Memory B cell (primary cell): ENCODE data around the gene AUTS2.

Experiments
- ATAC-seq: fragments of 150-1000 bp; cut with Tn5 transposase; 2 replicates; pipeline ENCODE4 v1.10.0; 2021; ENCODE audit warnings: low read depth, mild to moderate bottlenecking, moderate library complexity
- DNase-seq, 2 donors: peaks; one replicate each; pipeline ENCODE4 v3.0.0; 2022; ENCODE audit warnings: low spot score in 2 of 2
- H3K27ac Mint-ChIP-seq: one replicate; pipeline ENCODE4 v1.8.0; 2022; ENCODE audit warnings: mild to moderate bottlenecking, moderate library complexity, mixed read lengths
- H3K27me3 Mint-ChIP-seq: one replicate; pipeline ENCODE4 v1.8.0; 2022; ENCODE audit warnings: mixed read lengths
- H3K36me3 Mint-ChIP-seq: one replicate; pipeline ENCODE4 v1.8.0; 2022; ENCODE audit warnings: mild to moderate bottlenecking, mixed read lengths
- H3K4me1 Mint-ChIP-seq: one replicate; pipeline ENCODE4 v1.8.0; 2022; ENCODE audit warnings: mixed read lengths
- H3K4me3 Mint-ChIP-seq: one replicate; pipeline ENCODE4 v1.8.0; 2022; ENCODE audit warnings: mild to moderate bottlenecking, moderate library complexity, mixed read lengths
- H3K9me3 Mint-ChIP-seq: one replicate; pipeline ENCODE4 v1.8.0; 2022; ENCODE audit warnings: mixed read lengths

AUTS2 gene

GRCh38 chr7:70777251-70777650 lies 1179.0 kb downstream of the AUTS2 start:
- ATAC-seq, result no peak
- Mint-ChIP-seq H3K4me1 (peaks cover 7% of the 10 kb centered on the region), H3K27ac (no peak overlapping the region), H3K4me3 (no peak overlapping the region), H3K36me3 (peaks cover 27% of the 10 kb centered on the region), H3K27me3 (no peaks in the 10 kb centered on the region), H3K9me3 (no peaks in the 10 kb centered on the region)
- DNase-seq, result no peak

GRCh38 chr7:70778585-70778984 lies 1180.3 kb downstream of the AUTS2 start:
- Mint-ChIP-seq H3K36me3 (peaks cover 25% of the 10 kb centered on the region), H3K27me3 (no peaks in the 10 kb centered on the region), H3K4me1 (peaks cover 7% of the 10 kb centered on the region), H3K27ac (no peak overlapping the region), H3K9me3 (no peaks in the 10 kb centered on the region), H3K4me3 (no peak overlapping the region)
- DNase-seq, result no peak
- no peak for ATAC-seq

GRCh38 chr7:70779321-70779720 lies 1181.0 kb downstream of the AUTS2 start:
- Mint-ChIP-seq H3K9me3 (no peaks in the 10 kb centered on the region), H3K27ac (no peak overlapping the region), H3K36me3 (peaks cover 25% of the 10 kb centered on the region), H3K4me1 (peaks cover 7% of the 10 kb centered on the region), H3K4me3 (peak overlapping the region; percentile 71), H3K27me3 (no peaks in the 10 kb centered on the region)
- no peak for DNase-seq
- ATAC-seq, result peak; percentile 57

- Mint-ChIP-seq H3K36me3 (peaks cover 34% of the 10 kb centered on the region), H3K27ac (no peak overlapping the region), H3K9me3 (no peaks in the 10 kb centered on the region), H3K4me1 (peaks cover 5% of the 10 kb centered on the region), H3K27me3 (no peaks in the 10 kb centered on the region), H3K4me3 (no peak overlapping the region)
- ATAC-seq (no peak), DNase-seq (no peak)
These were observed 1183.6 kb downstream of the AUTS2 start for GRCh38 chr7:70781922-70782311.

- Mint-ChIP-seq H3K27ac (no peak overlapping the region), H3K4me3 (no peak overlapping the region), H3K36me3 (peaks cover 34% of the 10 kb centered on the region), H3K9me3 (no peaks in the 10 kb centered on the region), H3K27me3 (no peaks in the 10 kb centered on the region), H3K4me1 (peaks cover 5% of the 10 kb centered on the region)
- no peak for ATAC-seq
- no peak for DNase-seq
These were observed 1184.5 kb downstream of the AUTS2 start for GRCh38 chr7:70782796-70783195.

GRCh38 chr7:70785427-70785826 lies 1187.2 kb downstream of the AUTS2 start:
- H3K9me3 Mint-ChIP-seq, result no peaks in the 10 kb centered on the region
- DNase-seq (no peak), ATAC-seq (no peak)
- H3K27ac Mint-ChIP-seq, result no peak overlapping the region
- no peak overlapping the region for H3K4me3 Mint-ChIP-seq
- H3K27me3 Mint-ChIP-seq, result no peaks in the 10 kb centered on the region
- H3K36me3 Mint-ChIP-seq, result peaks cover 37% of the 10 kb centered on the region
- H3K4me1 Mint-ChIP-seq, result no peaks in the 10 kb centered on the region

- H3K4me1 Mint-ChIP-seq, result no peaks in the 10 kb centered on the region
- no peaks in the 10 kb centered on the region for H3K9me3 Mint-ChIP-seq
- H3K36me3 Mint-ChIP-seq, result peaks cover 40% of the 10 kb centered on the region
- ATAC-seq (no peak), DNase-seq (no peak)
- no peaks in the 10 kb centered on the region for H3K27me3 Mint-ChIP-seq
- no peak overlapping the region for H3K4me3 Mint-ChIP-seq
- H3K27ac Mint-ChIP-seq, result peak overlapping the region; percentile 65
These were observed 1187.8 kb downstream of the AUTS2 start for GRCh38 chr7:70786076-70786475.

- Mint-ChIP-seq H3K4me1 (no peaks in the 10 kb centered on the region), H3K4me3 (no peak overlapping the region), H3K36me3 (peaks cover 35% of the 10 kb centered on the region), H3K27ac (no peak overlapping the region), H3K9me3 (no peaks in the 10 kb centered on the region), H3K27me3 (no peaks in the 10 kb centered on the region)
- DNase-seq (no peak), ATAC-seq (no peak)
These were observed 1189.0 kb downstream of the AUTS2 start for GRCh38 chr7:70787286-70787685.

GRCh38 chr7:70787771-70788170 lies 1189.5 kb downstream of the AUTS2 start:
- Mint-ChIP-seq H3K4me1 (no peaks in the 10 kb centered on the region), H3K4me3 (no peak overlapping the region), H3K36me3 (peaks cover 35% of the 10 kb centered on the region), H3K27ac (no peak overlapping the region), H3K27me3 (no peaks in the 10 kb centered on the region), H3K9me3 (no peaks in the 10 kb centered on the region)
- no peak for DNase-seq
- ATAC-seq, result no peak

GRCh38 chr7:70788276-70788675 lies 1190.0 kb downstream of the AUTS2 start:
- DNase-seq, result no peak
- ATAC-seq, result no peak
- H3K4me1 Mint-ChIP-seq, result no peaks in the 10 kb centered on the region
- H3K36me3 Mint-ChIP-seq, result peaks cover 35% of the 10 kb centered on the region
- H3K27me3 Mint-ChIP-seq, result no peaks in the 10 kb centered on the region
- no peaks in the 10 kb centered on the region for H3K9me3 Mint-ChIP-seq
- no peak overlapping the region for H3K27ac Mint-ChIP-seq
- H3K4me3 Mint-ChIP-seq, result no peak overlapping the region

GRCh38 chr7:70789481-70790214 lies 1191.4 kb downstream of the AUTS2 start:
- Mint-ChIP-seq H3K4me3 (no peak overlapping the region), H3K27ac (no peak overlapping the region)
- no peak for DNase-seq

GRCh38 chr7:70790215-70791073 lies 1192.2 kb downstream of the AUTS2 start:
- Mint-ChIP-seq H3K4me3 (no peak overlapping the region), H3K9me3 (no peaks in the 10 kb centered on the region), H3K27me3 (no peaks in the 10 kb centered on the region), H3K4me1 (no peaks in the 10 kb centered on the region), H3K27ac (no peak overlapping the region), H3K36me3 (peaks cover 28% of the 10 kb centered on the region)
- ATAC-seq, result no peak
- DNase-seq, result no peak

More at GRCh38 chr7:70789481-70790214, 1191.4 kb downstream of the AUTS2 start:
- H3K36me3 Mint-ChIP-seq, result peaks cover 33% of the 10 kb centered on the region
- no peaks in the 10 kb centered on the region for H3K27me3 Mint-ChIP-seq
- no peak for ATAC-seq
- no peaks in the 10 kb centered on the region for H3K4me1 Mint-ChIP-seq
- no peaks in the 10 kb centered on the region for H3K9me3 Mint-ChIP-seq

GRCh38 chr7:70791341-70791740 lies 1193.1 kb downstream of the AUTS2 start:
- no peak overlapping the region for H3K27ac Mint-ChIP-seq
- no peaks in the 10 kb centered on the region for H3K27me3 Mint-ChIP-seq
- H3K4me3 Mint-ChIP-seq, result no peak overlapping the region
- no peaks in the 10 kb centered on the region for H3K9me3 Mint-ChIP-seq
- H3K36me3 Mint-ChIP-seq, result peaks cover 23% of the 10 kb centered on the region
- H3K4me1 Mint-ChIP-seq, result no peaks in the 10 kb centered on the region
- no peak for DNase-seq
- no peak for ATAC-seq

- DNase-seq (no peak), ATAC-seq (no peak)
- Mint-ChIP-seq H3K36me3 (peaks cover 16% of the 10 kb centered on the region), H3K27me3 (no peaks in the 10 kb centered on the region), H3K4me1 (no peaks in the 10 kb centered on the region), H3K9me3 (no peaks in the 10 kb centered on the region), H3K4me3 (no peak overlapping the region), H3K27ac (no peak overlapping the region)
These were observed 1194.8 kb downstream of the AUTS2 start for GRCh38 chr7:70793060-70793459.
